Medulla oblongata (tissue), 1 donor: ENCODE data around the gene ARHGAP35.
A peak's percentile ranks its signal among the peaks of the same experiment; 100 is the strongest.

Experiments used
- DNase-seq: peaks from one replicate; pipeline ENCODE4 v3.0.0-alpha.2; 2015; ENCODE audit errors: extremely low spot score

Gene ARHGAP35

DNA sequence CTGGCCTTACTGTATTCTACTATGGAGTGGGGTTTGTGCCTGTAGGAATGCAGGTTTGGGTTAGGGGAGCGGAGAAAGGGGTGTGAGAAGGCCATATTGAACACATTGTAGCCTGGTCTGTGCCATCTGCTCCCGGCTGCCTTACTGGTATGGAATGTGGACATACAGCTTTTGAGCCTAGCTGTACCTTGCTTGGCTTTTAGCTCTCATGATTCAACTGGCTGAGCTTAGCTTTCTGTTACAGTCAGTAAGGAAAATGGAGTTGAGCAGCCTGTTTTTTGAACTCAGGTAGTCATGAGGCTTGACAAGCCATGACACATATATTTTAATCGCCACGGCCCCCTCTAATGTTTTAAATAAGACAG, 41.6 kb downstream of the ARHGAP35 start:
- DNase-seq: no peak

GRCh38 chr19:46903458-46903857, 42.7 kb downstream of the ARHGAP35 start:
- DNase-seq: no peak

- DNase-seq: no peak
These were observed 43.6 kb downstream of the ARHGAP35 start for GRCh38 chr19:46904114-46905060.

- no peak for DNase-seq
These were observed 45.4 kb downstream of the ARHGAP35 start for GRCh38 chr19:46906221-46906620.

DNA sequence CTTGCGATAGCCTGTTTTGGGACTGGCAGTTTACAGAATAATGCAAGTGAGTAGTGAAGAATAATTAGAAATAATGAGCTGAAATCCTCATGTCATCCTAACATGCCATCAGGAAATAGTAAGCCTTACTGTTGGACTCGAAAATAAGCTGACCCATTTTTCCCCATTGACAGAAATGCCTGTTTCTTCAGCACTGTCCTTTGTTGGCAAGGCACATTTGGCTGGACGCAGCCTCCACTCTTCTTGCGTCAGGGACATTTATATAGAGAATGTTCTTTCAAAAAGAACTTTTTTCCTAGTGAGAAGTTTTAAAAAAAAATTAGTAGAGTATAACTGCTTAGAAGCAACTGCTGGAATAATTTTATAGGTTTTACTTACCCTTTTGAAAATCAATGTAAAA, 47.1 kb downstream of the ARHGAP35 start:
- DNase-seq: peak; percentile 75

DNA sequence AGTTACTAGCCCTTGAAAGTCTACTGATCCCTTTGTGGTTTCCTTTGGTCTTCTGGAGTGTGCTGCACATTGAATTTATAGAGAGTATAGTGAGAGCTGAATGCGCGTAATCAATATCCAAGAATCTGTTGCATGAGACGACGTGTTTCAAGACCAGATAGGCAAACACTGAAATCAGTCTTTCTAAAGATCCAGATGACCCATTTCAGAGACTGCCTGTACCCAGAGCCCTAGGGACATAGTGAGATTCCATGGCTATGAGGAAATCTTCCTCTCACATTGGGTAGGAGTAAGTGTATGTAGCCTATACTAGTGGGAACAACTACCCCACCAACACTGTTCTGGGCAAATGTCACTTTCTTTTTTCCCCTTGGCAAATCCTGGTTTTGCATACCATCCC, 48.6 kb downstream of the ARHGAP35 start:
- DNase-seq: no peak
